Glomerular visceral epithelial cell (primary cell): ENCODE measurements around the gene CHAD.
"Not testable (repeated sequence)": the region's sequence is repeated elsewhere in the genome, so short reads cannot be mapped to it uniquely, and the experiment has no call there.

Experiments
- DNase-seq: peaks from one replicate; pipeline ENCODE4 v3.0.0-alpha.2; 2016; ENCODE audit errors: extremely low spot score

CHAD gene

DNA sequence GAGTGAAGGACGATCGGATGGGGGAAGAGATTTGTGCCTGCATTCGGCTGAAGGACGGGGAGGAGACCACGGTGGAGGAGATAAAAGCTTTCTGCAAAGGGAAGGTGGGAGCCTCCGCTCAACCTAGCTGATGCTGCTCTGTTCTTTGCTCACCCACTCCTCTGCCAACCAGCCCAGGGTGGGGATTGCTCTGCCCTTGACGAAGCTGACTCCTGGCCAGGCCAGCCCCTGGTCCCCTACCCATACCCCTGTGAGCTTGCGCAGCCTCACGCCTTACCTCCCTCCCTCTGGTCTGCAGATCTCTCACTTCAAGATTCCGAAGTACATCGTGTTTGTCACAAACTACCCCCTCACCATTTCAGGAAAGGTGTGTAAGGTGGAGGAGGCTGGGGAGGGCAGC, 5.2 kb upstream of the CHAD start:
- no peak for DNase-seq

DNA sequence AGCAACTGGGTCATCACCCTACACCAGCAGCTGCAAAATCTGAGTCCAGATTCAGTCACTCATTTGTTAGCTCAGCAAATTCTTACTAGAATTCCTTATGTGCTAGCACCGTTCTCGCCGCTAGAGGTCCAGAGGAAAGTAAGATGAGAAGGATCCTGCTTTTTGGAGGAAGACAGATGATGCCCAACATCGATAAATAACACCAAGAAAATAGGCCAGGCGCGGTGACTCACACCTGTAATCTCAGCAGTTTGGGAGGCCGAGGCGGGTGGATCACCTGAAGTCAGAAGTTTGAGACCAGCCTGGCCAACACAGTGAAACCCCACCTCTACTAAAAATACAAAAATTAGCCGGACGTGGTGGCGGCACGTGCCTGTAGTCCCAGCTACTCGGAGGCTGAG, 4.1 kb upstream of the CHAD start:
- not testable (repeated sequence) for DNase-seq

- no peak for DNase-seq
Observed at GRCh38 chr17:50472286-50472685, 3.6 kb upstream of the CHAD start.

GRCh38 chr17:50471009-50471905, 2.6 kb upstream of the CHAD start:
- DNase-seq = no peak

GRCh38 chr17:50470426-50470825, 1.7 kb upstream of the CHAD start:
- no peak for DNase-seq

- DNase-seq = no peak
Observed at GRCh38 chr17:50469671-50470305, 1.1 kb upstream of the CHAD start.

GRCh38 chr17:50469208-50469605, 527 bp upstream of the CHAD start:
- no peak for DNase-seq

GRCh38 chr17:50467855-50468303, 801 bp downstream of the CHAD start:
- no peak for DNase-seq

DNA sequence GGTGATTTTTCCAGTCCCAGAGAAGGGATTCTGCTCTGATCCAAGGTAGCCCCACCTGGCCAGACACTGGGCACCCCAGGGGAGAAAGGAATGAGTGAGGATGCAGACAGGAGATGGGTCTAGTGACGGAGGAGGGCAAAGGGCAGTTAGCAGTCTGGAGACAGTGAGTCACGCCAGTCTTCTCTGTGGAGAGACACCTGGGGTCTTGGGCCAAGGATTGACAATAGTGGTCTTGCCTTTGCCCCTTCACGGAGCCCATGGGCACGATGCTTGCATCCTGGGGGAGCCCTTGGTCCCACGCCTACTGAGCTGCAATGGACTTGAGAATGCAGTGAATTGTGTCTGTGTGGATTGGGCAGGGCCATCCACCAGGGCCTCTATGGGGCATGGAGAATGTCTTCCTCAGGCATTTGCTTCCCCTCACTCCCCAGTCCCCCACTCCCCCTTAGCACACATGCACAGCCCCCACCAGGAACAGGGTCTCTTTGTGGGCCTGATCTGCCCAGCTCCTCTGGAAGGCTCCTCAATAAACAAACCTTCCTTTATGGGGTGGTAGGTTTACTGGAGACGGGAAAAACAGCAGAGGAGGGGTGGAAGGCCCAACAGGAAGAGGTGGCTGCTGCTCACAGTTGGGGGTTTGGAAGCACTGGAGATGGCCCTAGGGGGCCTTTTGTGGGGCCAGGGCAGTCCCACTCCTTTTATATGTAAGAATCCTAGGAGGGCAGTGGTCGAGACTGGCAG, 1.4 kb downstream of the CHAD start:
- DNase-seq = no peak

- DNase-seq = no peak
Observed at GRCh38 chr17:50466371-50467113, 2.1 kb downstream of the CHAD start.

- DNase-seq = no peak
Observed at GRCh38 chr17:50465635-50466034, 3.0 kb downstream of the CHAD start.

- no peak for DNase-seq
Observed at GRCh38 chr17:50465171-50465570, 3.5 kb downstream of the CHAD start.

DNA sequence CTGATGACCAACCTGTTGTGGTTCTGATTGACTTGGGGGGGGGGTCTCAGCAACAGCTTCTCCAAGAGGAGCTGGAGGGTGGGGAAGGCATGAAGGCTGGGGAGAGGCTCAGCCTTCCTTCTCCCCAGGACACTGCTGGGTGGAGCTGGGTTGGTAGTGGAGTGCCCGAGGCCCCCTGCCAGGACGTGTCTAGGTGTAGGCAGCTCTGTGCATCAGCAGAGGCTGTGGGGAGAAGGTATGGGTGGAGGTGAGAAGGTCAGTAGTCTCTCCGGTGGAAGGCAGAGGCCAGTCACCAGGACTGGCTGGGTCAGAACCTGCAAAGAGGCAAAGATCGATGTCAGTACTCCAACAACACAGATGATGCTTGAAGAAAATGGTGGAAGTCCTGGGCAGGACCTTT, 3.9 kb downstream of the CHAD start:
- DNase-seq = no peak

DNA sequence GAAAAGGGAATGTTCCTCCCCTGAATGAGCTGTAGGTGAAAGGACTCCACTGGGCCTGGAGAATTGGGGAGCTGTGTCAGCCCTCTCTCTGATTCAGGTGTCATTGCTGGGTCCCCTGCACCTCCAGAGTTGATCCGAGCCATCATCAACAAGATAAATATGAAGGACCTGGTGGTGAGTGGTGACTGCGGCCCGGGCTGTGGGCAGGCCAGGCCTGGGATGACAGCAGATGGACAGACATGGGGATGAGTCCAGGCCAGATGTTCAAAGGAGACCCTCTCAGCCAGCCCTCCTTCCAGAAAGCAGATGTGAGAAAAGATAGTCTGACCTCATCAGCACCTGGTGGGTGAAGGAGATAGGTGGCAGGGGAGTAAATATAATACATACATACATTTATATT, 4.6 kb downstream of the CHAD start:
- DNase-seq = no peak

GRCh38 chr17:50462446-50462845, 6.2 kb downstream of the CHAD start:
- DNase-seq = no peak

GRCh38 chr17:50461550-50462132, 7.0 kb downstream of the CHAD start:
- no peak for DNase-seq

GRCh38 chr17:50460831-50461526, 7.7 kb downstream of the CHAD start:
- DNase-seq = no peak

DNA sequence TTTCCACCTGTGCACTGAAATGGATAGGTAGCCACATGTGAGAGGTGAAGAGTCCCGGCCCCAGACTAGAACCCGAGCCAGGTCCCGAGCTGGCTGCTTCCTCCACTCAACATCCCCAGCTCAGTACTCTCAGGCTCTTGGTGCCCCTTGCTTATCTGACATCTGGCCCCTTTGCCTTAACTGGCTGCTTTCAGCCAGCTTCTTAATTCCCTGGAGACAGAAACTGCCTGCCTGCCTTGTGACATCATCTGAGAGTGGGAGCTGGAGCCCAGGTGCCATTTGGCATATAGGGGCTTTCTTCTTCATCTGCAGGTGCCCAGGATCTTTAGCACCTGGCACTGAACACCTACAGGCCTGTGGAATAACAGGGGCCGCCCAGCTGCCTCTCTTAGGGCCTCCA, 8.9 kb downstream of the CHAD start:
- no peak for DNase-seq

DNA sequence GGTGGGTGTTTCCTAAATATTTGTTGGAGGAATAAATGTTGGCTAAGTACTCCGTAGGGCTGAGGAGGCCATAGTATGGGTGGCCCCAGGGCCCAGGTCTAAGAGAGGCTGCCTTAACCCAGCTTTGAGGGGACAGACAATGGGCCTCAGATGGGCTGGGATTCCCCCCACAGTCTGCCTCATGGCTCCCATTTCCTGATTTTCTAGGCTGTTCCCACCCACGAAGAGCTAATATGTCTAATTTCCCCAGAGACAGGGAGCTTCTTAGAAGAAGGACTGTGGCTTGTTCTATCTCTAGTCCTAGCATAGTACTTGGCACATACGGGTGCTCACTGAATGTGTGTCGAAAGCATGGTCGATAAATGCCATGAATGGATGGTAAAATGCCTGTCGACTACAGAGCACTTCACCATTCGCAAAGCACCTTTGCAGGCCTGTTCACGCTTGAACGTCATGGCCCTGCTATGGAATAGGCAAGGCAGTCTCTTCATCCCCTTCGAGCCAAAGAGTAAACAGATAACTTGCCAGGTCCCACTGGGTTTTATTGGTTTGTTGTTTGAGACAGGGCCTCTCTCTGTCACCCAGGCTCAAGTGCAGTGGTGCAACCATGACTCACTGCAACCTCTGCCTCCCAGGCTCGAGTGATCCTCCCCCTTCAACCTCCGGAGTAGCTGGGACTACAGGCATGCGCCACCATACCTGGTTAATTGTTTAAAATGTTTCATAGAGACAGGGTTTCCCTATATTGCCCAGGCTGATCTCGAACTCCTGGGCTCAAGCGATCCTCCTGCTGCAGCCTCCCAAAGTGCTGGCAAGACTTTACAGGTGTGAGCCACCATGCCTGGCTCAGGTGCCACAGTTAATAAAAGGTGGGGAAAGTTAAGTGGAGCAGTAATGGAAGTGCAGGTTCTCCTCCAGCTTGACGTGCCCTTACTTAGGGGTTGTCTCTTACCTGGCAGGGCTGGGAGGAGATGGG, 9.7 kb downstream of the CHAD start:
- DNase-seq = peak; percentile 34

GRCh38 chr17:50458270-50458669, 10.4 kb downstream of the CHAD start:
- DNase-seq = no peak
